Measurements from ENCODE around the gene SEPHS2.

SEPHS2 gene

GRCh38 chr16:30421010-30421409 is 24.7 kb downstream of the SEPHS2 start:
- no peak for TF ChIP-seq SPI1 (IDR thresholded peaks at IDR 0.05; ENCODE audit: borderline replicate concordance, low read depth)
- TF ChIP-seq, protein P1, sequence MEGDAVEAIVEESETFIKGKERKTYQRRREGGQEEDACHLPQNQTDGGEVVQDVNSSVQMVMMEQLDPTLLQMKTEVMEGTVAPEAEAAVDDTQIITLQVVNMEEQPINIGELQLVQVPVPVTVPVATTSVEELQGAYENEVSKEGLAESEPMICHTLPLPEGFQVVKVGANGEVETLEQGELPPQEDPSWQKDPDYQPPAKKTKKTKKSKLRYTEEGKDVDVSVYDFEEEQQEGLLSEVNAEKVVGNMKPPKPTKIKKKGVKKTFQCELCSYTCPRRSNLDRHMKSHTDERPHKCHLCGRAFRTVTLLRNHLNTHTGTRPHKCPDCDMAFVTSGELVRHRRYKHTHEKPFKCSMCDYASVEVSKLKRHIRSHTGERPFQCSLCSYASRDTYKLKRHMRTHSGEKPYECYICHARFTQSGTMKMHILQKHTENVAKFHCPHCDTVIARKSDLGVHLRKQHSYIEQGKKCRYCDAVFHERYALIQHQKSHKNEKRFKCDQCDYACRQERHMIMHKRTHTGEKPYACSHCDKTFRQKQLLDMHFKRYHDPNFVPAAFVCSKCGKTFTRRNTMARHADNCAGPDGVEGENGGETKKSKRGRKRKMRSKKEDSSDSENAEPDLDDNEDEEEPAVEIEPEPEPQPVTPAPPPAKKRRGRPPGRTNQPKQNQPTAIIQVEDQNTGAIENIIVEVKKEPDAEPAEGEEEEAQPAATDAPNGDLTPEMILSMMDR (IDR thresholded peaks at IDR 0.05; ENCODE audit: insufficient read depth, low read length): no peak
- TF ChIP-seq, protein P2, sequence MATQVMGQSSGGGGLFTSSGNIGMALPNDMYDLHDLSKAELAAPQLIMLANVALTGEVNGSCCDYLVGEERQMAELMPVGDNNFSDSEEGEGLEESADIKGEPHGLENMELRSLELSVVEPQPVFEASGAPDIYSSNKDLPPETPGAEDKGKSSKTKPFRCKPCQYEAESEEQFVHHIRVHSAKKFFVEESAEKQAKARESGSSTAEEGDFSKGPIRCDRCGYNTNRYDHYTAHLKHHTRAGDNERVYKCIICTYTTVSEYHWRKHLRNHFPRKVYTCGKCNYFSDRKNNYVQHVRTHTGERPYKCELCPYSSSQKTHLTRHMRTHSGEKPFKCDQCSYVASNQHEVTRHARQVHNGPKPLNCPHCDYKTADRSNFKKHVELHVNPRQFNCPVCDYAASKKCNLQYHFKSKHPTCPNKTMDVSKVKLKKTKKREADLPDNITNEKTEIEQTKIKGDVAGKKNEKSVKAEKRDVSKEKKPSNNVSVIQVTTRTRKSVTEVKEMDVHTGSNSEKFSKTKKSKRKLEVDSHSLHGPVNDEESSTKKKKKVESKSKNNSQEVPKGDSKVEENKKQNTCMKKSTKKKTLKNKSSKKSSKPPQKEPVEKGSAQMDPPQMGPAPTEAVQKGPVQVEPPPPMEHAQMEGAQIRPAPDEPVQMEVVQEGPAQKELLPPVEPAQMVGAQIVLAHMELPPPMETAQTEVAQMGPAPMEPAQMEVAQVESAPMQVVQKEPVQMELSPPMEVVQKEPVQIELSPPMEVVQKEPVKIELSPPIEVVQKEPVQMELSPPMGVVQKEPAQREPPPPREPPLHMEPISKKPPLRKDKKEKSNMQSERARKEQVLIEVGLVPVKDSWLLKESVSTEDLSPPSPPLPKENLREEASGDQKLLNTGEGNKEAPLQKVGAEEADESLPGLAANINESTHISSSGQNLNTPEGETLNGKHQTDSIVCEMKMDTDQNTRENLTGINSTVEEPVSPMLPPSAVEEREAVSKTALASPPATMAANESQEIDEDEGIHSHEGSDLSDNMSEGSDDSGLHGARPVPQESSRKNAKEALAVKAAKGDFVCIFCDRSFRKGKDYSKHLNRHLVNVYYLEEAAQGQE (IDR thresholded peaks at IDR 0.05; ENCODE audit: insufficient replicate concordance, low read depth): no peak
- TF ChIP-seq GABPA (IDR thresholded peaks at IDR 0.05; ENCODE audit: low read depth): no peak
- no peak for TF ChIP-seq POLR2AphosphoS5 (IDR thresholded peaks at IDR 0.05; ENCODE audit: low read depth)
- Histone ChIP-seq H3K4me3 (replicated peaks; ENCODE audit: insufficient read depth, low read length) (no peak overlapping the region), H3K27ac (replicated peaks) (no peak overlapping the region), H3K27me3 (ENCODE audit: insufficient read depth, poor library complexity, severe bottlenecking) (no peaks in the 10 kb centered on the region)
- DNase-seq (ENCODE audit: low read depth in 1 of 2, low spot score in 1 of 2): no peak

GRCh38 chr16:30418350-30419181 is 27.1 kb downstream of the SEPHS2 start:
- Histone ChIP-seq H3K4me3 (replicated peaks; ENCODE audit: insufficient read depth, low read length) (peak overlapping the region; percentile 48), H3K27ac (replicated peaks) (peak overlapping the region; percentile 53), H3K27me3 (ENCODE audit: insufficient read depth, poor library complexity, severe bottlenecking) (no peaks in the 10 kb centered on the region)
- TF ChIP-seq, protein P1 (IDR thresholded peaks at IDR 0.05; ENCODE audit: insufficient read depth, low read length): no peak
- peak in 1 of 2 experiments; percentile 18 for DNase-seq (ENCODE audit: low read depth in 1 of 2, low spot score in 1 of 2)

DNA sequence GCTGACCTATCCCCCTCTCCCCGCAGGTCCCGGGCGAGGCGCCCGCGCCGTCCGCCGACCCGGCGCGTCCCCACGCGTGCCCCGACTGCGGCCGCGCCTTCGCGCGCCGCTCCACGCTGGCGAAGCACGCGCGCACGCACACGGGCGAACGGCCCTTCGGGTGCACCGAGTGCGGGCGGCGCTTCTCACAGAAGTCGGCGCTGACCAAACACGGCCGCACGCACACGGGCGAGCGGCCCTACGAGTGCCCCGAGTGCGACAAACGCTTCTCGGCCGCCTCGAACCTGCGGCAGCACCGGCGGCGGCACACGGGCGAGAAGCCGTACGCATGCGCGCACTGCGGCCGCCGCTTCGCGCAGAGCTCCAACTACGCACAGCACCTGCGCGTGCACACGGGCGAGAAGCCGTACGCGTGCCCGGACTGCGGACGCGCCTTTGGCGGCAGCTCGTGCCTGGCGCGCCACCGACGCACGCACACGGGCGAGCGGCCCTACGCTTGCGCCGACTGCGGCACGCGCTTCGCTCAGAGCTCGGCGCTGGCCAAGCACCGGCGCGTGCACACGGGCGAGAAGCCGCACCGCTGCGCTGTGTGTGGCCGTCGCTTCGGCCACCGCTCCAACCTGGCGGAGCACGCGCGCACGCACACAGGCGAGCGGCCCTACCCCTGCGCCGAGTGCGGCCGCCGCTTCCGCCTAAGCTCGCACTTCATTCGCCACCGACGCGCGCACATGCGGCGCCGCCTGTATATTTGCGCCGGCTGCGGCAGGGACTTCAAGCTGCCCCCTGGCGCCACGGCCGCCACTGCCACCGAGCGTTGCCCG is 27.9 kb downstream of the SEPHS2 start:
- no peaks in the 10 kb centered on the region for H3K27me3 ChIP-seq (ENCODE audit: insufficient read depth, poor library complexity, severe bottlenecking)
- TF ChIP-seq SPI1 (IDR thresholded peaks at IDR 0.05; ENCODE audit: borderline replicate concordance, low read depth) (peak; percentile 2; the same call in 1 of the 2 replicates), GABPA (IDR thresholded peaks at IDR 0.05; ENCODE audit: low read depth) (no peak), POLR2AphosphoS5 (IDR thresholded peaks at IDR 0.05; ENCODE audit: low read depth) (peak; percentile 61)
- TF ChIP-seq, protein P2 (IDR thresholded peaks at IDR 0.05; ENCODE audit: insufficient replicate concordance, low read depth): no peak
- TF ChIP-seq, protein P1 (IDR thresholded peaks at IDR 0.05; ENCODE audit: insufficient read depth, low read length): no peak
- H3K4me3 ChIP-seq (replicated peaks; ENCODE audit: insufficient read depth, low read length): peak overlapping the region; percentile 52
- H3K27ac ChIP-seq (replicated peaks): peak overlapping the region; percentile 66
- peak; percentile 89 to 96 for DNase-seq (ENCODE audit: low read depth in 1 of 2, low spot score in 1 of 2)

Data from HL-60 (cell line).